Osteocyte (in vitro differentiated cells): ENCODE measurements around the gene ABLIM2. TPM values are rescaled to one million over a fixed set of nuclear protein-coding genes. Genes with fewer than 3 reads are reported as not detected.
A peak's percentile ranks its signal among the peaks of the same experiment; 100 is the strongest.

Source experiments
- DNase-seq: peaks from one replicate; pipeline ENCODE4 v3.0.0; 2021; ENCODE audit warnings: mixed read lengths; ENCODE audit not compliant: unreplicated experiment; ENCODE audit errors: extremely low spot score
- H3K27ac Mint-ChIP-seq: one replicate; pipeline ENCODE4 v1.8.0; 2021; ENCODE audit warnings: mild to moderate bottlenecking, mixed read lengths; ENCODE audit not compliant: unreplicated experiment
- H3K27me3 Mint-ChIP-seq: one replicate; pipeline ENCODE4 v1.8.0; 2021; ENCODE audit warnings: mixed read lengths; ENCODE audit not compliant: unreplicated experiment
- H3K36me3 Mint-ChIP-seq: one replicate; pipeline ENCODE4 v1.8.0; 2021; ENCODE audit warnings: mixed read lengths; ENCODE audit not compliant: unreplicated experiment
- H3K4me1 Mint-ChIP-seq: one replicate; pipeline ENCODE4 v1.8.0; 2021; ENCODE audit warnings: mixed read lengths; ENCODE audit not compliant: unreplicated experiment
- H3K4me3 Mint-ChIP-seq: one replicate; pipeline ENCODE4 v1.8.0; 2021; ENCODE audit warnings: mild to moderate bottlenecking, moderate library complexity, mixed read lengths; ENCODE audit not compliant: unreplicated experiment
- H3K9me3 Mint-ChIP-seq: one replicate; pipeline ENCODE4 v1.8.0; 2021; ENCODE audit warnings: mixed read lengths; ENCODE audit not compliant: unreplicated experiment
- total RNA-seq: library from RNA; stranded (reverse); gene quantifications from 2 replicates; pipeline ENCODE4 v1.2.1, GENCODE V29; 2021
- TF ChIP-seq, protein P1 (sequence below): fragments of 200-600 bp; sonication (generic); IDR thresholded peaks from 2 replicates; pipeline ENCODE4 v1.5.0; 2021; ENCODE audit warnings: antibody characterized with exemption, mild to moderate bottlenecking, moderate library complexity

Gene ABLIM2
- total RNA-seq, 1 donor from 2014 or later: 0.24 TPM

DNA sequence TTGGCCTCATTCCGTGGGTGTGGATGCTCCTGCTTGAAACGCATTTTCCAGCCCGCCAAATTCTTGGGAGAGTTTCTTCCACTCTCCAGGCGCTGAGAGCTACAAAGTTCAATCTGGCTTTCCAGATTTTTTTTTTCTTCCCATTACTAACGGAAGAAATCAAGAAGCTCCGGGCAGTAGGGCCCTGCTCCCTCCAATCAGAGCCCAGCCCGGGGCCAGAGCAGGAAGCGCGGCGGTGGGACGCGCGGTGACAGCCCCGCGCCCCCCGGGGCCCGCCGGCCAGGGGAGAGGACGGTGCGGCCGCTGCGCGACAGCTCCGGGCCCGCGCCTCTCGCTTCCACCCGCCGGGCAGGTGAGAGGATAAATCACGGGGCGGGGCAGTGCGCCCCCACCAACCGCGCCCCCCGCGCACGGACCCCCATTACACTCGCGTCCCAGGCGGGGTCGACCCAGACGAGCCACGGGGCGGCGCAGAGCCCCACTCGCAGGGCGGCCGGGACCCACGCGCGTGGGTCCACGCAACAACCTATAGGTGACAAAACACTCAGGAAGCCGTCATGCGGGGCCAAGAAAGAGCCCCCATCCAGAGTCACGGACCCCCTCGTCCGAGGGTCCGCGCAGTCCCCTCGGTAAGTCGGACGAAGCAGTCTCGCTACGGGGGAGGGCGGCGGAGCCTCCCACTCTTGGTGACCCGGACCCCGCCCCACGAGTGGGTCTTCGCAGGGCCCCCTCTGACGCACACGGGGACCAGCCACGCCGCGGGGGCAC lies 219.8 kb downstream of the ABLIM2 start:
- H3K36me3 Mint-ChIP-seq: no peaks in the 10 kb centered on the region
- no peaks in the 10 kb centered on the region for H3K9me3 Mint-ChIP-seq
- DNase-seq: no peak
- peaks cover 49% of the 10 kb centered on the region for H3K4me1 Mint-ChIP-seq
- peak overlapping the region; percentile 96 for H3K4me3 Mint-ChIP-seq
- H3K27ac Mint-ChIP-seq: peak overlapping the region; percentile 88
- TF ChIP-seq, protein P1, sequence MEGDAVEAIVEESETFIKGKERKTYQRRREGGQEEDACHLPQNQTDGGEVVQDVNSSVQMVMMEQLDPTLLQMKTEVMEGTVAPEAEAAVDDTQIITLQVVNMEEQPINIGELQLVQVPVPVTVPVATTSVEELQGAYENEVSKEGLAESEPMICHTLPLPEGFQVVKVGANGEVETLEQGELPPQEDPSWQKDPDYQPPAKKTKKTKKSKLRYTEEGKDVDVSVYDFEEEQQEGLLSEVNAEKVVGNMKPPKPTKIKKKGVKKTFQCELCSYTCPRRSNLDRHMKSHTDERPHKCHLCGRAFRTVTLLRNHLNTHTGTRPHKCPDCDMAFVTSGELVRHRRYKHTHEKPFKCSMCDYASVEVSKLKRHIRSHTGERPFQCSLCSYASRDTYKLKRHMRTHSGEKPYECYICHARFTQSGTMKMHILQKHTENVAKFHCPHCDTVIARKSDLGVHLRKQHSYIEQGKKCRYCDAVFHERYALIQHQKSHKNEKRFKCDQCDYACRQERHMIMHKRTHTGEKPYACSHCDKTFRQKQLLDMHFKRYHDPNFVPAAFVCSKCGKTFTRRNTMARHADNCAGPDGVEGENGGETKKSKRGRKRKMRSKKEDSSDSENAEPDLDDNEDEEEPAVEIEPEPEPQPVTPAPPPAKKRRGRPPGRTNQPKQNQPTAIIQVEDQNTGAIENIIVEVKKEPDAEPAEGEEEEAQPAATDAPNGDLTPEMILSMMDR: no peak
- H3K27me3 Mint-ChIP-seq: no peaks in the 10 kb centered on the region

DNA sequence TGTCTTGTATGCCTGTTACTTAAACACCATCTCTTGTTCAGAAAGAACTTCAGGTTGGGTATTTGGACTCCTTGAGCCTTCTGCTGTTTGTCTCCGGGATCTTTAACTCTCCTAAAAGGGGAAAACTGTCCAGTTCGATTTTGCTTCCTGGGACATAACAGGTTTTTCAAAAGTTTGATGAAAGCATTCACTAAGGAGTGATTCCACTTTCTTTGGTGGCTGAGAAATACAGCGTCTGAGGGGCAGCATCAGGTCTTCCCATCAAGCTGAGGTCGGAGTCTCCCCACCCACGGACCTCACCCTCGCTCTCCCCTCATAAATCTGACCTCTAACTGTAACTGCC lies 220.4 kb downstream of the ABLIM2 start:
- H3K36me3 Mint-ChIP-seq: peaks cover 3% of the 10 kb centered on the region
- no peaks in the 10 kb centered on the region for H3K27me3 Mint-ChIP-seq
- H3K9me3 Mint-ChIP-seq: no peaks in the 10 kb centered on the region
- peaks cover 53% of the 10 kb centered on the region for H3K4me1 Mint-ChIP-seq
- peak overlapping the region; percentile 96 for H3K4me3 Mint-ChIP-seq
- TF ChIP-seq, protein P1: no peak
- DNase-seq: no peak
- H3K27ac Mint-ChIP-seq: peak overlapping the region; percentile 88

DNA sequence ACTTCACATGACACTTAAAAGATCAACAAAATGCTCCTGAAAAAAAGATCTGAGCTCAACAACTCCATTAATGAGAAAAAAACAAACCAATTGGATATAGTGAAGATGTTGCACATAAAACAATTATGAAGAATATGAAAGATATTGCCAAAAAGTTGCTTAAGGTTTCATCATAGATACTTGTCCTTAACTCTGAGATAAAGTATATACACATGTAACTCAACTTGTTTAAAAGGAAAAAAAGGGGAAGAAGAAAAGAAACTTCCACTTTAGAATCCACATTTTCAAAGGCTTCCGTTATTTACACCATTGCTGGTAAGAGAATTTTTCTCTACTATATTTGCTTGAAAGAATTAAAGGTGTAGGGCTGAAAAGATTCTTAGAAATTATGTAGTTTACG lies 221.6 kb downstream of the ABLIM2 start:
- Mint-ChIP-seq H3K36me3 (peaks cover 3% of the 10 kb centered on the region), H3K27me3 (no peaks in the 10 kb centered on the region), H3K4me1 (peaks cover 62% of the 10 kb centered on the region), H3K27ac (peak overlapping the region; percentile 88), H3K4me3 (peak overlapping the region; percentile 96), H3K9me3 (no peaks in the 10 kb centered on the region)
- DNase-seq: no peak
- TF ChIP-seq, protein P1: no peak

DNA sequence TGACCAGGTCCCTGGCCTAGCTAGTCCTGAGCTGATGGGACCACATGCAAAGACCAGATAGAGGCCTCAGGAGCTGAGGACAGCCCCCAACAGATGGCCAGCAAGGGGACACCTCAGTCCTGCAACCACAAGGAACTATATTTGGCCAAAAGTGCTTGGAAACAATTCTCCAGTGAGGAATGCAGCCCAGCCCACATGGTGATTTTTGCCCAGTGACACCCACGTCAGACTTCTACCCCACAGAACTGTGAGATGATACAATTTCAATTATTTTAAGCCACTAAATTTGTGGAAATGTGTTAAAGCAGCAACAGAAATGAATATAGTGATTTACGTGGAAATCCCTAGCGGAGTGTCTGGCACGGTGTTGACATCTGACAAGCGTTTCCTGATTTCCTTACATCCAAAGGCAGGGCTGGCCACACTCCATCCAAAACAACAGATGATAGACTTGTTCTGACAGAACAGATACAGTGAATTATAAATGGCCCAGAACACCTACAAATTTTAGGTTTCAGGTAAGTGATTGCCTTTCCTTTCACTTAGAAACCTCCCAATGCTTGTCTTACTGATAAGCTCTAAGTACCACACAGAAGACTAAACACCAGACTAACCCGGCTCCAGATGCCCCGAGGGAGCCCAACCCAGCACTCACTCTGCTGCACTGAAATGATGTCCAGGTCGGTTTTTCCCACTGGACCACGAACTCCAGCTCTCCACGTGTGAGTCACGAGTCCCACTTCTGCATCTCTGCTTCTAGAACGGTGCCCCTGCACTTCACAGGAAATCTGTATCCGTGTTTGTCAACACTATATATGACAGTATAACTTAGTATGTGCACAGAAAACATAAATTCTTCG lies 224.7 kb downstream of the ABLIM2 start:
- H3K9me3 Mint-ChIP-seq: no peaks in the 10 kb centered on the region

More for the DNA sequence above, 224.7 kb downstream of the ABLIM2 start:
- TF ChIP-seq, protein P1: no peak
- Mint-ChIP-seq H3K27me3 (no peaks in the 10 kb centered on the region), H3K4me1 (peaks cover 73% of the 10 kb centered on the region), H3K4me3 (no peak overlapping the region), H3K36me3 (peaks cover 3% of the 10 kb centered on the region), H3K27ac (peak overlapping the region; percentile 60)
- DNase-seq: no peak
